Measurements from ENCODE around the gene LBH. TPM values are rescaled to one million over a fixed set of nuclear protein-coding genes. Genes with fewer than 3 reads are reported as not detected.
A peak's percentile ranks its signal among the peaks of the same experiment; 100 is the strongest.

LBH gene
- total and polyA plus RNA-seq, 7 donors, result 4.2 to 51.8 (median 20.0) TPM

DNA sequence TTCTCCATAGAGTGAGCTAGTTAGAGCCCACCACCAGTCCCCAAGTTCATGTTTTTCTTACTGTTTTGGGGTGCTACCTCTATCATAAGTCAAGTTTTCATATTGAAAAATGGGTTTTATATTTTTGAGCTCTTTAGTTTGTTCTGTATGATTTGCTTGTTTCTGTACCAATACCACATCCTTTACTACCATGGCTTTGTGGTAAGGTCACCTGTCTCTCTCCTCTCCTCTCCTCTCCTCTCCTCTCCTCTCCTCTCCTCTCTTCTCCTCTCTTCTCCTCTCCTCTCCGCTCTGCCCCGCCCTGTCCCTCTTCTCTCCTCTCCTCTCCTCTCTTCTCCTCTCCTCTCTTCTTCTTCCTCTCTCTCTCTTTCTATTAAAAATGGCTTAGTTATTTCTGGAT, 22.1 kb upstream of the LBH start:
- no peak overlapping the region for H3K4me3 ChIP-seq
- intact Hi-C loops (cut with DNase I), result loop anchor here (2.0 kb wide), 1 partner anchor 44 kb away; no protein-coding TSS in a partner anchor
- no peak for DNase-seq
- TF ChIP-seq POLR2AphosphoS5 (IDR thresholded peaks at IDR 0.05), result no peak
- no peak for TF ChIP-seq POLR2A (IDR thresholded peaks at IDR 0.05)
- no peak for TF ChIP-seq EP300 (IDR thresholded peaks at IDR 0.05)
- H3K36me3 ChIP-seq, result no peaks in the 10 kb centered on the region
- no peak overlapping the region for H3K27ac ChIP-seq
- H3K4me1 ChIP-seq, result peaks cover 0 to 6% (median 2%) of the 10 kb centered on the region in 4 donors
- no peaks in the 10 kb centered on the region for H3K27me3 ChIP-seq
- no peaks in the 10 kb centered on the region for H3K9me3 ChIP-seq
- WGBS, 2 donors, result 78 to 86% methylated on average over 1 of the region's 2 CpGs

GRCh38 chr2:30213326-30213725, 18.0 kb upstream of the LBH start:
- Histone ChIP-seq H3K4me1 (peaks cover 0 to 13% (median 6%) of the 10 kb centered on the region in 4 donors), H3K27ac (no peak overlapping the region), H3K4me3 (no peak overlapping the region), H3K9me3 (no peaks in the 10 kb centered on the region), H3K36me3 (no peaks in the 10 kb centered on the region), H3K27me3 (no peaks in the 10 kb centered on the region)
- intact Hi-C loops (cut with DNase I), result loop anchor here (5.0 kb wide), 1 partner anchor 949 kb away; no protein-coding TSS in a partner anchor
- WGBS, 2 donors, result 93 to 97% methylated on average over 11 of the region's 11 CpGs
- no peak for TF ChIP-seq EP300 (IDR thresholded peaks at IDR 0.05)
- no peak for TF ChIP-seq POLR2AphosphoS5 (IDR thresholded peaks at IDR 0.05)
- TF ChIP-seq POLR2A (IDR thresholded peaks at IDR 0.05), result no peak
- TF ChIP-seq, protein P1, sequence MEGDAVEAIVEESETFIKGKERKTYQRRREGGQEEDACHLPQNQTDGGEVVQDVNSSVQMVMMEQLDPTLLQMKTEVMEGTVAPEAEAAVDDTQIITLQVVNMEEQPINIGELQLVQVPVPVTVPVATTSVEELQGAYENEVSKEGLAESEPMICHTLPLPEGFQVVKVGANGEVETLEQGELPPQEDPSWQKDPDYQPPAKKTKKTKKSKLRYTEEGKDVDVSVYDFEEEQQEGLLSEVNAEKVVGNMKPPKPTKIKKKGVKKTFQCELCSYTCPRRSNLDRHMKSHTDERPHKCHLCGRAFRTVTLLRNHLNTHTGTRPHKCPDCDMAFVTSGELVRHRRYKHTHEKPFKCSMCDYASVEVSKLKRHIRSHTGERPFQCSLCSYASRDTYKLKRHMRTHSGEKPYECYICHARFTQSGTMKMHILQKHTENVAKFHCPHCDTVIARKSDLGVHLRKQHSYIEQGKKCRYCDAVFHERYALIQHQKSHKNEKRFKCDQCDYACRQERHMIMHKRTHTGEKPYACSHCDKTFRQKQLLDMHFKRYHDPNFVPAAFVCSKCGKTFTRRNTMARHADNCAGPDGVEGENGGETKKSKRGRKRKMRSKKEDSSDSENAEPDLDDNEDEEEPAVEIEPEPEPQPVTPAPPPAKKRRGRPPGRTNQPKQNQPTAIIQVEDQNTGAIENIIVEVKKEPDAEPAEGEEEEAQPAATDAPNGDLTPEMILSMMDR (IDR thresholded peaks at IDR 0.05), result no peak
- peak; percentile 26 for DNase-seq

DNA sequence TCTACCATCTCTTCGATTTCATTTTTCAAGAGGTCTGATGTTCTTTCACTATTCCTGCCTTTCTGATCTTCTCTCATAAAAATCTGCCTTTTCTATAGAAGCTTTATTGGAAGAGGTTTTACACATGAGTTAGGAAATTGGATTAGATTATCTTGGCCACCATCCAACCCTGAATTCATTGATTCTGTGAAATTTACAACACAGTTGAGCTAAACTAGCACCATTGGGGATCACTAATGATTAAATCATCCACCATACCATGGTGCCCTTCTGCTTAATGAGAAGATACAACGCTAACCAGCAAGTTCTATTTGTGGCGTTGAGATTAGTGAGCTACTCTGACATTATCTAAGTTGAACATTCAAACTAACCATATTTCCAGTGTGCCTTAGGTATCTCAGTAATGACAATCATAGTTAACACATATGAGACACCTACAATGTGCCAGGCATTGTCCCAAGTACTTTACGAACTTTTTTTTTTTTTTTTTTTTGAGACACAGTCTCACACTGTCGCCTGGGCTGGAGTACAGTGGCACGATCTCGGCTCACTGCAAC, 17.3 kb upstream of the LBH start:
- no peak overlapping the region for H3K4me3 ChIP-seq
- TF ChIP-seq EP300 (IDR thresholded peaks at IDR 0.05) (no peak), POLR2AphosphoS5 (IDR thresholded peaks at IDR 0.05) (no peak), POLR2A (IDR thresholded peaks at IDR 0.05) (no peak)
- TF ChIP-seq, protein P1 (IDR thresholded peaks at IDR 0.05), result no peak
- peaks cover 0 to 8% (median 4%) of the 10 kb centered on the region in 4 donors for H3K4me1 ChIP-seq
- H3K9me3 ChIP-seq, result no peaks in the 10 kb centered on the region
- WGBS, 2 donors, result 94 to 96% methylated on average over 7 of the region's 7 CpGs
- intact Hi-C loops (cut with DNase I), result loop anchor here (5.0 kb wide), 1 partner anchor 948 kb away; no protein-coding TSS in a partner anchor
- no peak overlapping the region for H3K27ac ChIP-seq
- H3K36me3 ChIP-seq, result no peaks in the 10 kb centered on the region
- no peak for DNase-seq
- H3K27me3 ChIP-seq, result no peaks in the 10 kb centered on the region

- Histone ChIP-seq H3K27me3 (no peaks in the 10 kb centered on the region), H3K4me1 (peaks cover 0 to 8% (median 4%) of the 10 kb centered on the region in 4 donors), H3K9me3 (no peaks in the 10 kb centered on the region), H3K4me3 (no peak overlapping the region), H3K27ac (no peak overlapping the region), H3K36me3 (no peaks in the 10 kb centered on the region)
- no peak for DNase-seq
- intact Hi-C loops (cut with DNase I), result no loop called here
- no peak for TF ChIP-seq POLR2A (IDR thresholded peaks at IDR 0.05)
- TF ChIP-seq, protein P1 (IDR thresholded peaks at IDR 0.05), result no peak
- TF ChIP-seq EP300 (IDR thresholded peaks at IDR 0.05), result no peak
- TF ChIP-seq POLR2AphosphoS5 (IDR thresholded peaks at IDR 0.05), result no peak
Measured at GRCh38 chr2:30216157-30216556, 15.2 kb upstream of the LBH start.

GRCh38 chr2:30217644-30218337, 13.5 kb upstream of the LBH start:
- no peak overlapping the region for H3K4me3 ChIP-seq
- intact Hi-C loops (cut with DNase I), result no loop called here

More at GRCh38 chr2:30217644-30218337, 13.5 kb upstream of the LBH start:
- peak in 1 of 2 donors; percentile 13 for TF ChIP-seq POLR2A (IDR thresholded peaks at IDR 0.05)
- TF ChIP-seq POLR2AphosphoS5 (IDR thresholded peaks at IDR 0.05), result no peak
- 13 to 58% methylated on average over 11 of the region's 11 CpGs for WGBS, 2 donors
- Histone ChIP-seq H3K36me3 (no peaks in the 10 kb centered on the region), H3K9me3 (no peaks in the 10 kb centered on the region), H3K4me1 (peaks cover 0 to 8% (median 4%) of the 10 kb centered on the region in 4 donors), H3K27ac (no peak overlapping the region), H3K27me3 (no peaks in the 10 kb centered on the region)
- peak; percentile 38 for DNase-seq

Measured in sigmoid colon (tissue), 7 donors.